GM12872 (cell line): ENCODE measurements around the gene MORF4L1.

Experiments used
- CTCF ChIP-seq: IDR thresholded peaks from 3 replicates; pipeline ENCODE4 v1.5.1; 2011; ENCODE audit warnings: low read depth, mild to moderate bottlenecking, low read length, moderate library complexity; ENCODE audit not compliant: insufficient read depth

MORF4L1 gene

GRCh38 chr15:78850941-78851755 is 21.5 kb upstream of the MORF4L1 start:
- no peak for TF ChIP-seq CTCF

GRCh38 chr15:78853500-78853899 is 19.2 kb upstream of the MORF4L1 start:
- TF ChIP-seq CTCF: no peak

- TF ChIP-seq CTCF: no peak
These were observed 17.8 kb upstream of the MORF4L1 start for GRCh38 chr15:78854833-78855372.

GRCh38 chr15:78855746-78856145 is 16.9 kb upstream of the MORF4L1 start:
- no peak for TF ChIP-seq CTCF

- TF ChIP-seq CTCF: peak; percentile 64
These were observed 12.5 kb upstream of the MORF4L1 start for GRCh38 chr15:78859971-78860719.

- TF ChIP-seq CTCF: no peak
These were observed 5.9 kb upstream of the MORF4L1 start for GRCh38 chr15:78866803-78867202.

GRCh38 chr15:78868366-78868765 is 4.3 kb upstream of the MORF4L1 start:
- no peak for TF ChIP-seq CTCF
